Activated naive CD4-positive, alpha-beta T cell treated with anti-CD3 and anti-CD28 coated beads, Interleukin-2, amount 50 U/mL, for 16 hours (primary cell): ENCODE results near the gene STK33.
"Not testable (repeated sequence)": the region's sequence is repeated elsewhere in the genome, so short reads cannot be mapped to it uniquely, and the experiment has no call there.

Experiments used
- DNase-seq: peaks from one replicate; pipeline ENCODE4 v3.0.0-alpha.2; 2020

The STK33 gene

GRCh38 chr11:8533332-8533731, 60.7 kb downstream of the STK33 start:
- DNase-seq, result no peak

- no peak for DNase-seq
Observed at GRCh38 chr11:8532475-8532874, 61.6 kb downstream of the STK33 start.

GRCh38 chr11:8531982-8532381, 62.0 kb downstream of the STK33 start:
- DNase-seq, result no peak

- no peak for DNase-seq
Observed at GRCh38 chr11:8531312-8531711, 62.7 kb downstream of the STK33 start.

- no peak for DNase-seq
Observed at GRCh38 chr11:8527939-8528338, 66.1 kb downstream of the STK33 start.

- no peak for DNase-seq
Observed at GRCh38 chr11:8523396-8523795, 70.6 kb downstream of the STK33 start.

GRCh38 chr11:8512547-8512946, 81.5 kb downstream of the STK33 start:
- no peak for DNase-seq

GRCh38 chr11:8503910-8504364, 90.1 kb downstream of the STK33 start:
- no peak for DNase-seq

GRCh38 chr11:8501836-8502235, 92.2 kb downstream of the STK33 start:
- no peak for DNase-seq

- no peak for DNase-seq
Observed at GRCh38 chr11:8488395-8488794, 105.6 kb downstream of the STK33 start.

GRCh38 chr11:8487261-8487660, 106.8 kb downstream of the STK33 start:
- no peak for DNase-seq

GRCh38 chr11:8484251-8484650, 109.8 kb downstream of the STK33 start:
- no peak for DNase-seq

- no peak for DNase-seq
Observed at GRCh38 chr11:8480858-8481257, 113.2 kb downstream of the STK33 start.

GRCh38 chr11:8477680-8478079, 116.3 kb downstream of the STK33 start:
- DNase-seq, result no peak

- DNase-seq, result no peak
Observed at GRCh38 chr11:8477151-8477550, 116.9 kb downstream of the STK33 start.

GRCh38 chr11:8467806-8468205, 126.2 kb downstream of the STK33 start:
- DNase-seq, result not testable (repeated sequence)

GRCh38 chr11:8467356-8467755, 126.7 kb downstream of the STK33 start:
- DNase-seq, result not testable (repeated sequence)

- DNase-seq, result not testable (repeated sequence)
Observed at GRCh38 chr11:8466884-8467283, 127.1 kb downstream of the STK33 start.

- no peak for DNase-seq
Observed at GRCh38 chr11:8459711-8460399, 134.2 kb downstream of the STK33 start.

GRCh38 chr11:8442301-8442700, 151.7 kb downstream of the STK33 start:
- DNase-seq, result no peak

GRCh38 chr11:8440649-8441048, 153.4 kb downstream of the STK33 start:
- no peak for DNase-seq

GRCh38 chr11:8429483-8429882, 164.5 kb downstream of the STK33 start:
- no peak for DNase-seq

GRCh38 chr11:8426076-8426475, 168.0 kb downstream of the STK33 start:
- no peak for DNase-seq

- no peak for DNase-seq
Observed at GRCh38 chr11:8415195-8415594, 178.8 kb downstream of the STK33 start.
